HG02852 (cell line): ENCODE measurements around the gene HINT3.
"Not testable (repeated sequence)": the region's sequence is repeated elsewhere in the genome, so short reads cannot be mapped to it uniquely, and the experiment has no call there.

ENCODE experiments used
- ATAC-seq: cut with Tn5 transposase; IDR thresholded peaks from one replicate; pipeline ENCODE4 v1.9.1; 2021; ENCODE audit warnings: mild to moderate bottlenecking, moderate library complexity; ENCODE audit not compliant: unreplicated experiment

HINT3 gene

GRCh38 chr6:125956506-125957390 is at the start of gene HINT3:
TSS of gene HINT3 (plus strand) at chr6:125956770. CDS start at chr6:125956978, 208 bp downstream.
- ATAC-seq = peak; percentile 87

- peak; percentile 99 for ATAC-seq
Observed at GRCh38 chr6:125910527-125910926, 46.0 kb upstream of the HINT3 start.

GRCh38 chr6:125911051-125911451 is 45.5 kb upstream of the HINT3 start:
- not testable (repeated sequence) for ATAC-seq

GRCh38 chr6:125912430-125912829 is 44.1 kb upstream of the HINT3 start:
- not testable (repeated sequence) for ATAC-seq

GRCh38 chr6:125913145-125913544 is 43.4 kb upstream of the HINT3 start:
- no peak for ATAC-seq

GRCh38 chr6:125913864-125914351 is 42.7 kb upstream of the HINT3 start:
- ATAC-seq = no peak

- ATAC-seq = no peak
Observed at GRCh38 chr6:125918230-125918629, 38.3 kb upstream of the HINT3 start.

GRCh38 chr6:125918681-125919566 is 37.6 kb upstream of the HINT3 start:
- peak; percentile 98 for ATAC-seq

GRCh38 chr6:125919618-125920017 is 37.0 kb upstream of the HINT3 start:
- no peak for ATAC-seq

- no peak for ATAC-seq
Observed at GRCh38 chr6:125922322-125922860, 34.2 kb upstream of the HINT3 start.

GRCh38 chr6:125923366-125923877 is 33.1 kb upstream of the HINT3 start:
- no peak for ATAC-seq

- ATAC-seq = no peak
Observed at GRCh38 chr6:125924169-125924568, 32.4 kb upstream of the HINT3 start.

- no peak for ATAC-seq
Observed at GRCh38 chr6:125924697-125925358, 31.7 kb upstream of the HINT3 start.

- ATAC-seq = no peak
Observed at GRCh38 chr6:125926711-125927110, 29.9 kb upstream of the HINT3 start.

GRCh38 chr6:125927761-125928160 is 28.8 kb upstream of the HINT3 start:
- no peak for ATAC-seq

GRCh38 chr6:125930765-125931418 is 25.7 kb upstream of the HINT3 start:
- ATAC-seq = no peak

- ATAC-seq = peak; percentile 89
Observed at GRCh38 chr6:125931733-125932450, 24.7 kb upstream of the HINT3 start.

- ATAC-seq = peak; percentile 30
Observed at GRCh38 chr6:125932451-125932795, 24.1 kb upstream of the HINT3 start.

- not testable (repeated sequence) for ATAC-seq
Observed at GRCh38 chr6:125935520-125935919, 21.1 kb upstream of the HINT3 start.
